Pons (tissue), 1 donor: Measurements from ENCODE around the gene QPCTL.
"Not testable (repeated sequence)": the region's sequence is repeated elsewhere in the genome, so short reads cannot be mapped to it uniquely, and the experiment has no call there.

Source experiments
- DNase-seq: peaks from one replicate; pipeline ENCODE4 v3.0.0-alpha.2; 2016; ENCODE audit warnings: low spot score

The QPCTL gene

GRCh38 chr19:45676851-45677263 is 15.6 kb upstream of the QPCTL start:
- DNase-seq, result no peak

- DNase-seq, result peak; percentile 73
These were observed 14.9 kb upstream of the QPCTL start for GRCh38 chr19:45677351-45678230.

- DNase-seq, result peak; percentile 88
These were observed 11.0 kb upstream of the QPCTL start for GRCh38 chr19:45681391-45682015.

GRCh38 chr19:45682117-45682516 is 10.3 kb upstream of the QPCTL start:
- DNase-seq, result no peak

- DNase-seq, result no peak
These were observed 9.6 kb upstream of the QPCTL start for GRCh38 chr19:45682908-45683307.

- not testable (repeated sequence) for DNase-seq
These were observed 7.4 kb upstream of the QPCTL start for GRCh38 chr19:45685045-45685444.

- DNase-seq, result no peak
These were observed 4.9 kb upstream of the QPCTL start for GRCh38 chr19:45687599-45687998.

- DNase-seq, result peak; percentile 95
These were observed 815 bp upstream of the QPCTL start, which contains the start of gene SNRPD2 for GRCh38 chr19:45691516-45692186. TSS of gene SNRPD2 (minus strand) at chr19:45691953. CDS start at chr19:45691888, 65 bp downstream.

GRCh38 chr19:45693106-45693788 is 781 bp downstream of the QPCTL start:
- peak; percentile 60 for DNase-seq

- DNase-seq, result no peak
These were observed 9.2 kb downstream of the QPCTL start for GRCh38 chr19:45701676-45702075.

GRCh38 chr19:45705115-45705514 is 12.6 kb downstream of the QPCTL start:
- no peak for DNase-seq

- DNase-seq, result no peak
These were observed 13.4 kb downstream of the QPCTL start for GRCh38 chr19:45705710-45706415.

- DNase-seq, result no peak
These were observed 18.1 kb downstream of the QPCTL start for GRCh38 chr19:45710356-45711130.

- no peak for DNase-seq
These were observed 19.6 kb downstream of the QPCTL start for GRCh38 chr19:45711851-45712698.

- no peak for DNase-seq
These were observed 20.2 kb downstream of the QPCTL start for GRCh38 chr19:45712699-45713067.

GRCh38 chr19:45713141-45713540 is 20.7 kb downstream of the QPCTL start:
- no peak for DNase-seq

- no peak for DNase-seq
These were observed 22.7 kb downstream of the QPCTL start for GRCh38 chr19:45715139-45715538.

GRCh38 chr19:45716359-45717130 is 24.1 kb downstream of the QPCTL start:
- DNase-seq, result peak; percentile 56
